H1 (cell line): ENCODE results near the gene CAMTA1. TPM values are rescaled to one million over a fixed set of nuclear protein-coding genes. Genes with fewer than 3 reads are reported as not detected.
A peak's percentile ranks its signal among the peaks of the same experiment; 100 is the strongest.

ENCODE experiments used
- CTCF ChIA-PET: fragments of 300-600 bp; sonication (Branson Sonifier 250); formaldehyde crosslinking; loops from one replicate; lab custom pipeline; 2021; ENCODE audit not compliant: partially characterized antibody; lab: Charles Lee
- POLR2A ChIA-PET: fragments of 300-600 bp; sonication (Branson Sonifier 250); formaldehyde crosslinking; loops from one replicate; lab custom pipeline; 2021; ENCODE audit warnings: inconsistent platforms; ENCODE audit not compliant: partially characterized antibody; lab: Charles Lee
- DNase-seq, 2 experiments: peaks; one replicate each; pipeline versions ENCODE4 v3.0.0 to v3.0.0-alpha.2; 2010 to 2022; ENCODE audit warnings: low spot score in 2 of 2, low read depth in 1 of 2, mixed read lengths in 1 of 2
- FAIRE-seq: peaks from 2 replicates; lab custom pipeline; 2011; peaks lifted over from hg19 to GRCh38; lab: Jason Lieb, UNC
- H2AFZ ChIP-seq: 2 replicates; pipeline ENCODE4 v1.8.1; 2012; ENCODE audit warnings: low read length, inconsistent platforms
- H2AK5ac ChIP-seq: 2 replicates; pipeline ENCODE4 v1.6.1; 2013; ENCODE audit warnings: low read depth, low read length
- H2BK120ac ChIP-seq: replicated peaks from 2 replicates; pipeline ENCODE3; 2013; ENCODE audit warnings: low read depth, low read length, inconsistent platforms
- H2BK12ac ChIP-seq: 2 replicates; pipeline ENCODE4 v1.6.1; 2013; ENCODE audit warnings: low read depth, low read length
- H2BK15ac ChIP-seq: 2 replicates; pipeline ENCODE4 v1.6.1; 2013; ENCODE audit warnings: low read length
- H2BK20ac ChIP-seq: 2 replicates; pipeline ENCODE4 v1.6.1; 2013; ENCODE audit warnings: low read length
- H2BK5ac ChIP-seq: 2 replicates; pipeline ENCODE4 v1.6.1; 2013; ENCODE audit warnings: low read depth, low read length
- H3K14ac ChIP-seq: 2 replicates; pipeline ENCODE4 v1.6.1; 2013; ENCODE audit warnings: inconsistent platforms; ENCODE audit not compliant: insufficient read length
- H3K18ac ChIP-seq: 2 replicates; pipeline ENCODE4 v1.6.1; 2013; ENCODE audit warnings: low read length; ENCODE audit errors: extremely low read depth
- H3K23ac ChIP-seq: 2 replicates; pipeline ENCODE4 v1.6.1; 2013; ENCODE audit warnings: inconsistent platforms; ENCODE audit not compliant: insufficient read length
- H3K23me2 ChIP-seq: 2 replicates; pipeline ENCODE4 v1.6.1; 2013; ENCODE audit warnings: low read depth, low read length
- H3K27ac ChIP-seq: 2 replicates; pipeline ENCODE4 v1.6.1; 2011; ENCODE audit warnings: low read depth, low read length, inconsistent platforms
- H3K27me3 ChIP-seq, 4 experiments: replicated peaks in 1 of 4; 1 replicate in 1 of 4; 2 replicates in 3 of 4; pipeline versions ENCODE4 v1.6.1 to v1.8.1; 2011 to 2013; ENCODE audit warnings: low read length in 3 of 4, mild to moderate bottlenecking in 3 of 4, inconsistent platforms in 2 of 4, mixed read lengths in 2 of 4, moderate library complexity in 1 of 4; ENCODE audit not compliant: control insufficient read depth in 3 of 4, insufficient read depth in 3 of 4; ENCODE audit errors: extremely low read depth in 1 of 4
- H3K36me3 ChIP-seq, 4 experiments: 2 replicates each; pipeline versions ENCODE4 v1.6.1 to v1.8.1; 2011 to 2013; ENCODE audit warnings: mild to moderate bottlenecking in 4 of 4, low read length in 3 of 4, moderate library complexity in 2 of 4, control low read depth in 1 of 4, inconsistent platforms in 1 of 4; ENCODE audit not compliant: insufficient read depth in 4 of 4, control insufficient read depth in 2 of 4
- H3K4ac ChIP-seq: replicated peaks from 2 replicates; pipeline ENCODE3; 2013; ENCODE audit warnings: low read length, low read depth, mixed read lengths, inconsistent platforms; ENCODE audit not compliant: insufficient read length
- H3K4me1 ChIP-seq, 4 experiments: replicated peaks in 1 of 4; 1 replicate in 1 of 4; 2 replicates in 3 of 4; pipeline versions ENCODE4 v1.6.1 to v1.8.1; 2011 to 2013; ENCODE audit warnings: low read length in 3 of 4, inconsistent platforms in 2 of 4, mixed read lengths in 1 of 4; ENCODE audit not compliant: insufficient read depth in 4 of 4, control insufficient read depth in 3 of 4
- H3K4me2 ChIP-seq, 2 experiments: 2 replicates each; pipeline versions ENCODE4 v1.6.1 to v1.8.1; 2011 to 2013; ENCODE audit warnings: low read depth in 2 of 2, low read length in 2 of 2, control low read depth in 1 of 2, inconsistent platforms in 1 of 2, mild to moderate bottlenecking in 1 of 2; ENCODE audit not compliant: insufficient read depth in 1 of 2
- H3K4me3 ChIP-seq, 4 experiments: fragments of 200-600, 300-600 bp in 1 of 4; sonication (generic), shearing (Covaris generic), sonication (Bioruptor Twin) in 1 of 4; 2 replicates each; pipeline versions ENCODE4 v1.5.1 to v1.8.1; 2011 to 2016; ENCODE audit warnings: low read length in 4 of 4, low read depth in 3 of 4, control low read depth in 2 of 4, inconsistent platforms in 2 of 4, mild to moderate bottlenecking in 2 of 4, mixed read lengths in 1 of 4, moderate library complexity in 1 of 4; ENCODE audit not compliant: insufficient read depth in 2 of 4; ENCODE audit errors: extremely low read depth in 1 of 4
- H3K56ac ChIP-seq: replicated peaks from 2 replicates; pipeline ENCODE3; 2013; ENCODE audit warnings: low read depth, mild to moderate bottlenecking, mixed read lengths, low read length, inconsistent platforms; ENCODE audit not compliant: insufficient read length
- H3K79me1 ChIP-seq: 2 replicates; pipeline ENCODE4 v1.6.1; 2013; ENCODE audit warnings: low read depth, low read length, control low read depth
- H3K79me2 ChIP-seq, 2 experiments: 2 replicates each; pipeline versions ENCODE4 v1.6.1 to v1.8.1; 2012 to 2013; ENCODE audit warnings: low read length in 2 of 2, mild to moderate bottlenecking in 2 of 2, inconsistent platforms in 1 of 2; ENCODE audit not compliant: insufficient read depth in 2 of 2, control insufficient read depth in 1 of 2
- H3K9ac ChIP-seq, 4 experiments: replicated peaks in 1 of 4; 1 replicate in 1 of 4; 2 replicates in 3 of 4; pipeline versions ENCODE4 v1.6.1 to v1.8.1; 2011 to 2013; ENCODE audit warnings: low read depth in 3 of 4, low read length in 3 of 4, control low read depth in 2 of 4, mild to moderate bottlenecking in 2 of 4, moderate library complexity in 2 of 4, inconsistent platforms in 1 of 4; ENCODE audit errors: extremely low read depth in 1 of 4
- H3K9me3 ChIP-seq, 2 experiments: 2 replicates each; pipeline versions ENCODE4 v1.6.1 to v1.8.1; 2012 to 2013; ENCODE audit warnings: mild to moderate bottlenecking in 2 of 2, moderate library complexity in 2 of 2, control low read depth in 1 of 2, inconsistent platforms in 1 of 2, low read depth in 1 of 2, low read length in 1 of 2, mixed read lengths in 1 of 2; ENCODE audit not compliant: insufficient read depth in 2 of 2
- H4K20me1 ChIP-seq, 2 experiments: replicated peaks in 1 of 2; 2 replicates each; pipeline versions ENCODE3 to v1.8.1; 2011 to 2013; ENCODE audit warnings: inconsistent platforms in 2 of 2, low read length in 2 of 2, mild to moderate bottlenecking in 1 of 2; ENCODE audit not compliant: insufficient read depth in 2 of 2, control insufficient read depth in 1 of 2
- H4K5ac ChIP-seq: 2 replicates; pipeline ENCODE4 v1.6.1; 2013; ENCODE audit warnings: low read length, low read depth, mixed read lengths, inconsistent platforms; ENCODE audit not compliant: insufficient read length
- H4K8ac ChIP-seq: 2 replicates; pipeline ENCODE4 v1.8.0; 2013; ENCODE audit warnings: mild to moderate bottlenecking, moderate library complexity, low read length, inconsistent platforms; ENCODE audit not compliant: insufficient read depth; ENCODE audit errors: extremely low read depth
- H4K91ac ChIP-seq: replicated peaks from 2 replicates; pipeline ENCODE3; 2013; ENCODE audit warnings: low read length, mixed read lengths, inconsistent platforms; ENCODE audit not compliant: insufficient read length
- CTBP2 ChIP-seq: IDR thresholded peaks from 2 replicates; pipeline ENCODE4 v1.7.0; 2011; ENCODE audit warnings: borderline replicate concordance, mild to moderate bottlenecking, moderate library complexity, mixed read lengths, low read length; ENCODE audit not compliant: insufficient read depth, insufficient read length
- HDAC6 ChIP-seq: IDR thresholded peaks from one replicate; pipeline ENCODE4 v1.7.1; 2012; ENCODE audit warnings: low read depth, mild to moderate bottlenecking, inconsistent platforms, low read length, moderate library complexity
- KDM1A ChIP-seq: fragments of 200-600, 300-600 bp; sonication (generic); IDR thresholded peaks from 2 replicates; pipeline ENCODE4 v1.7.1; 2016; ENCODE audit warnings: mild to moderate bottlenecking, low read length, borderline replicate concordance
- POU5F1 ChIP-seq: IDR thresholded peaks from 2 replicates; pipeline ENCODE4 v1.6.1; 2011; ENCODE audit warnings: low read depth, mild to moderate bottlenecking, low read length, moderate library complexity
- RNF2 ChIP-seq: fragments of 200-900, 300-1000 bp; sonication (generic); IDR thresholded peaks from 2 replicates; pipeline ENCODE4 v1.7.1; 2016; ENCODE audit warnings: borderline replicate concordance, low read depth, mild to moderate bottlenecking, antibody characterized with exemption, low read length; ENCODE audit not compliant: poor library complexity, severe bottlenecking; ENCODE audit errors: missing control alignments
- SIRT6 ChIP-seq: IDR thresholded peaks from one replicate; pipeline ENCODE4 v1.7.1; 2012; ENCODE audit warnings: low read length, inconsistent platforms
- WGBS, 2 experiments: shearing (Covaris generic) in 1 of 2; methylation state at CpG; one replicate each; pipeline versions ENCODE4 v1.1.6 to v1.1.7; 2013 to 2015; ENCODE audit warnings: low lambda C conversion rate in 2 of 2, mixed read lengths in 2 of 2, inconsistent platforms in 1 of 2, low coverage in 1 of 2, missing lambda C conversion rate in 1 of 2; ENCODE audit not compliant: insufficient replicate concordance in 2 of 2, insufficient coverage in 1 of 2, insufficient read length in 1 of 2; ENCODE audit errors: extremely low coverage in 1 of 2, missing lambda C conversion rate in 1 of 2; 5-methylcytosine and 5-hydroxymethylcytosine counted together
- polyA plus RNA-seq, 7 experiments: library from polyadenylated mRNA; depleted of rRNA in 3 of 7; stranded (reverse) in 5 of 7; unstranded in 2 of 7; fragments of >200 nt in 5 of 7; fragments of 200-250 nt in 2 of 7; gene quantifications; 1 replicate in 5 of 7; 2 replicates in 1 of 7; 4 replicates in 1 of 7; pipeline versions ENCODE4 v1.2.1 to v1.2.3, GENCODE V29; 2011 to 2013; ENCODE audit warnings: missing spikeins in 2 of 7, mixed read lengths in 2 of 7
- total RNA-seq: library from RNA; stranded (reverse); fragmentation: NEBNext Ultra II Directional; extraction: Animal tissue kit (Norgen Biotek cat#: 25700); gene quantifications from 2 replicates; pipeline ENCODE4 v1.2.1, GENCODE V29; 2021

The CAMTA1 gene
- total and polyA plus RNA-seq, 2 of the 8 experiments (the other 6 are each of a cell fraction or from before 2014, with no cell fraction given) = 65.0 to 119 TPM

- no peak overlapping the region for H3K14ac ChIP-seq
- H2BK12ac ChIP-seq = 0 out of 2 replicates have a peak overlapping the region, but pooled peaks have one; percentile 39
- H3K23me2 ChIP-seq = peaks cover 3% of the 10 kb centered on the region; the same call in 1 of the 2 replicates
- no peaks in the 10 kb centered on the region for H3K36me3 ChIP-seq
- CTCF ChIA-PET = no interaction called here
- FAIRE-seq = no peak
- no peak overlapping the region for H2BK15ac ChIP-seq
- no peak overlapping the region for H3K4me2 ChIP-seq
- no peak overlapping the region for H3K56ac ChIP-seq
- no peak overlapping the region; the same call in 1 of the 2 replicates for H3K18ac ChIP-seq
- 0 out of 2 replicates have a peak overlapping the region, but pooled peaks have one; percentile 39 for H2AK5ac ChIP-seq
- no peaks in the 10 kb centered on the region for H3K79me1 ChIP-seq
- H3K4me1 ChIP-seq = no peaks in the 10 kb centered on the region; a peak in 1 of 7 replicates
- H2BK120ac ChIP-seq = no peak overlapping the region
- no peak overlapping the region for H4K91ac ChIP-seq
- no peak overlapping the region for H2BK5ac ChIP-seq
- H3K23ac ChIP-seq = no peak overlapping the region
- no peak overlapping the region for H2AFZ ChIP-seq
- no peak overlapping the region for H2BK20ac ChIP-seq
- 92% methylated on average over 9 of the region's 9 CpGs; no CpG with 5 or more reads in 1 of the 2 experiments for WGBS, 2 experiments
- no peaks in the 10 kb centered on the region for H3K9me3 ChIP-seq
- POLR2A ChIA-PET = no interaction called here
- H3K4me3 ChIP-seq = no peak overlapping the region
- H3K27me3 ChIP-seq = no peaks in the 10 kb centered on the region
- no peak overlapping the region for H3K9ac ChIP-seq
- H4K8ac ChIP-seq = no peak overlapping the region
- H3K27ac ChIP-seq = no peak overlapping the region
- no peak overlapping the region for H4K5ac ChIP-seq
- no peak overlapping the region for H3K4ac ChIP-seq
- peaks cover 0 to 3% of the 10 kb centered on the region in 2 experiments for H4K20me1 ChIP-seq
- H3K79me2 ChIP-seq = no peaks in the 10 kb centered on the region
- no peak for DNase-seq
- TF ChIP-seq CTBP2 = no peak
- TF ChIP-seq SIRT6 = no peak
- TF ChIP-seq HDAC6 = no peak
- no peak for TF ChIP-seq RNF2
- TF ChIP-seq POU5F1 = no peak
- TF ChIP-seq KDM1A = no peak
Measured at GRCh38 chr1:7424352-7424890, 639.2 kb downstream of the CAMTA1 start.
